H1 (cell line): ENCODE results near the gene PRMT3. TPM values are rescaled to one million over a fixed set of nuclear protein-coding genes. Genes with fewer than 3 reads are reported as not detected.

Source experiments
- CBX5 ChIP-seq: fragments of 300-800, 300-1000 bp; sonication (generic); IDR thresholded peaks from 2 replicates; pipeline ENCODE4 v1.7.1; 2016; ENCODE audit warnings: antibody characterized with exemption, low read length, low read depth
- CHD7 ChIP-seq: fragments of 300-600 bp; sonication (generic); IDR thresholded peaks from 2 replicates; pipeline ENCODE4 v1.7.1; 2012; ENCODE audit warnings: low read length, moderate library complexity, mild to moderate bottlenecking, inconsistent platforms; ENCODE audit not compliant: insufficient replicate concordance
- E2F6 ChIP-seq: IDR thresholded peaks from 2 replicates; pipeline ENCODE4 v1.6.1; 2012; ENCODE audit warnings: inconsistent platforms
- HDAC2 ChIP-seq, 2 experiments: fragments of 300-600 bp in 1 of 2; sonication (generic) in 1 of 2; IDR thresholded peaks; 2 replicates each; pipeline ENCODE4 v1.6.1; 2011 to 2012; ENCODE audit warnings: low read depth in 2 of 2, low read length in 2 of 2, mild to moderate bottlenecking in 2 of 2, moderate library complexity in 2 of 2, borderline replicate concordance in 1 of 2, inconsistent platforms in 1 of 2
- MAFK ChIP-seq: IDR thresholded peaks from 2 replicates; pipeline ENCODE4 v1.6.1; 2012; ENCODE audit warnings: low read depth, mild to moderate bottlenecking, improper control_type of control experiment, low read length
- SAP30 ChIP-seq: fragments of 300-600 bp; sonication (generic); IDR thresholded peaks from 2 replicates; pipeline ENCODE4 v1.7.1; 2012; ENCODE audit warnings: low read length, moderate library complexity, mild to moderate bottlenecking, inconsistent platforms; ENCODE audit not compliant: insufficient read depth, insufficient replicate concordance
- SIN3A ChIP-seq, 2 experiments: IDR thresholded peaks in 1 of 2; conservative IDR thresholded peaks in 1 of 2; 2 replicates each; pipeline ENCODE4 v1.6.1; 2011 to 2012; ENCODE audit warnings: low read length in 2 of 2, improper control_type of control experiment in 1 of 2, low read depth in 1 of 2, mild to moderate bottlenecking in 1 of 2
- SP1 ChIP-seq: IDR thresholded peaks from 2 replicates; pipeline ENCODE4 v1.6.1; 2011; ENCODE audit warnings: low read depth, low read length
- SP4 ChIP-seq: IDR thresholded peaks from 2 replicates; pipeline ENCODE4 v1.6.1; 2012; ENCODE audit warnings: low read length, inconsistent platforms
- polyA plus RNA-seq, 7 experiments: library from polyadenylated mRNA; depleted of rRNA in 3 of 7; stranded (reverse) in 5 of 7; unstranded in 2 of 7; fragments of >200 nt in 5 of 7; fragments of 200-250 nt in 2 of 7; gene quantifications; 1 replicate in 5 of 7; 2 replicates in 1 of 7; 4 replicates in 1 of 7; pipeline versions ENCODE4 v1.2.1 to v1.2.3, GENCODE V29; 2011 to 2013; ENCODE audit warnings: missing spikeins in 2 of 7, mixed read lengths in 2 of 7
- total RNA-seq: library from RNA; stranded (reverse); fragmentation: NEBNext Ultra II Directional; extraction: Animal tissue kit (Norgen Biotek cat#: 25700); gene quantifications from 2 replicates; pipeline ENCODE4 v1.2.1, GENCODE V29; 2021

Gene PRMT3
- total and polyA plus RNA-seq, 2 of the 8 experiments (the other 6 are each of a cell fraction or from before 2014, with no cell fraction given): 11.2 to 26.5 TPM

GRCh38 chr11:20417771-20418170, 30.3 kb downstream of the PRMT3 start (continued):
- TF ChIP-seq CHD7 (no peak), SP1 (no peak), E2F6 (no peak), SIN3A (conservative IDR thresholded peaks at IDR 0.05 in 1 of 2, IDR thresholded peaks at IDR 0.05 in 1 of 2; ENCODE audit: low read depth in 1 of 2, low read length in 2 of 2) (no peak), CBX5 (no peak), SP4 (no peak), HDAC2 (IDR thresholded peaks at IDR 0.05; ENCODE audit: borderline replicate concordance in 1 of 2, low read depth in 2 of 2, low read length in 2 of 2) (no peak), MAFK (no peak), SAP30 (no peak)
